NB4 (cell line): ENCODE data around the gene STK32B.

Experiments used
- CTCF ChIP-seq: IDR thresholded peaks from one replicate; pipeline ENCODE4 v1.5.1; 2012; ENCODE audit warnings: low read depth, low read length
- MYC ChIP-seq: IDR thresholded peaks from 2 replicates; pipeline ENCODE4 v1.6.1; 2011; ENCODE audit warnings: low read depth, low read length
- POLR2A ChIP-seq: IDR thresholded peaks from 2 replicates; pipeline ENCODE4 v1.6.1; 2011; ENCODE audit warnings: mild to moderate bottlenecking; ENCODE audit not compliant: insufficient read length; ENCODE audit errors: extremely low read depth

GRCh38 chr4:5204781-5205180, 153.5 kb downstream of the STK32B start:
- TF ChIP-seq POLR2A (no peak), CTCF (no peak), MYC (no peak)
